Neural cell (in vitro differentiated cells): ENCODE data around the gene PRKCQ. TPM values are rescaled to one million over a fixed set of nuclear protein-coding genes. Genes with fewer than 3 reads are reported as not detected.

Experiments
- H2AFZ ChIP-seq: fragments of 200-600, 300-800 bp; sonication (generic), shearing (Covaris generic); 2 replicates; pipeline ENCODE4 v1.6.0; 2014; ENCODE audit warnings: low read depth, mild to moderate bottlenecking, antibody characterized with exemption, low read length, moderate library complexity
- H3F3A ChIP-seq: fragments of 200-600 bp; shearing (Covaris generic); 2 replicates; pipeline ENCODE4 v1.6.1; 2016; ENCODE audit warnings: mild to moderate bottlenecking, moderate library complexity, mixed read lengths, antibody characterized with exemption, low read length; ENCODE audit not compliant: insufficient read depth, poor library complexity, severe bottlenecking
- H3K27ac ChIP-seq: fragments of 200-600, 300-800 bp; sonication (generic), shearing (Covaris generic); 2 replicates; pipeline ENCODE4 v1.5.1; 2014; ENCODE audit warnings: mild to moderate bottlenecking, low read length, moderate library complexity
- H3K27me3 ChIP-seq: fragments of 300-800, 200-600 bp; sonication (generic), shearing (Covaris generic); 2 replicates; pipeline ENCODE4 v1.6.0; 2014; ENCODE audit warnings: mild to moderate bottlenecking, low read depth, low read length, moderate library complexity; ENCODE audit not compliant: insufficient read depth
- H3K36me3 ChIP-seq: fragments of 300-800, 200-600 bp; sonication (generic), shearing (Covaris generic); 2 replicates; pipeline ENCODE4 v1.5.1; 2014; ENCODE audit warnings: mild to moderate bottlenecking, antibody characterized with exemption, low read length, moderate library complexity; ENCODE audit not compliant: insufficient read depth
- H3K4me2 ChIP-seq: fragments of 300-800, 200-600 bp; sonication (generic), shearing (Covaris generic); 2 replicates; pipeline ENCODE4 v1.6.0; 2014; ENCODE audit warnings: mild to moderate bottlenecking, low read length
- H3K4me3 ChIP-seq: fragments of 300-800, 200-600 bp; sonication (generic), shearing (Covaris generic); 2 replicates; pipeline ENCODE4 v1.5.1; 2014; ENCODE audit warnings: mild to moderate bottlenecking, low read length, moderate library complexity
- H3K79me2 ChIP-seq: fragments of 200-600 bp; shearing (Covaris generic); replicated peaks from 2 replicates; pipeline ENCODE4 v1.6.0; 2014; ENCODE audit warnings: mild to moderate bottlenecking, low read length, moderate library complexity; ENCODE audit not compliant: insufficient read depth
- H3K9ac ChIP-seq: fragments of 300-800, 200-600 bp; sonication (generic), shearing (Covaris generic); 2 replicates; pipeline ENCODE4 v1.6.1; 2016; ENCODE audit warnings: mild to moderate bottlenecking, low read length, mixed read lengths
- H3K9me2 ChIP-seq: fragments of 200-600 bp; shearing (Covaris generic); 2 replicates; pipeline ENCODE4 v1.6.1; 2016; ENCODE audit warnings: mild to moderate bottlenecking, low read length, mixed read lengths; ENCODE audit not compliant: insufficient read depth
- H3K9me3 ChIP-seq: fragments of 200-600, 300-800 bp; sonication (generic), shearing (Covaris generic); 2 replicates; pipeline ENCODE4 v1.6.1; 2016; ENCODE audit warnings: mild to moderate bottlenecking, mixed run types, low read length, moderate library complexity, mixed read lengths
- H4K20me1 ChIP-seq: fragments of 200-600 bp; shearing (Covaris generic); 2 replicates; pipeline ENCODE4 v1.6.1; 2016; ENCODE audit warnings: mild to moderate bottlenecking, mixed run types; ENCODE audit not compliant: insufficient read depth
- CTCF ChIP-seq: fragments of 450-650 bp; IDR thresholded peaks from 2 replicates; pipeline ENCODE4 v1.5.1; 2014; ENCODE audit warnings: antibody characterized with exemption, mild to moderate bottlenecking, moderate library complexity; ENCODE audit not compliant: poor library complexity, severe bottlenecking
- EP300 ChIP-seq: fragments of 450-650 bp; conservative IDR thresholded peaks from 2 replicates; pipeline ENCODE4 v1.6.1; 2014; ENCODE audit warnings: antibody characterized with exemption, mild to moderate bottlenecking, moderate library complexity; ENCODE audit not compliant: poor library complexity, severe bottlenecking
- EZH2 ChIP-seq: fragments of 200-600, 300-800 bp; shearing (Covaris generic), sonication (generic); IDR thresholded peaks from 2 replicates; pipeline ENCODE4 v1.6.1; 2014; ENCODE audit warnings: antibody characterized with exemption, low read length, borderline replicate concordance, mild to moderate bottlenecking; ENCODE audit not compliant: insufficient read depth, poor library complexity, severe bottlenecking
- MXI1 ChIP-seq: fragments of 450-650 bp; conservative IDR thresholded peaks from 2 replicates; pipeline ENCODE4 v1.6.1; 2014; ENCODE audit warnings: antibody characterized with exemption, mild to moderate bottlenecking; ENCODE audit not compliant: poor library complexity, severe bottlenecking
- POLR2AphosphoS5 ChIP-seq: IDR thresholded peaks from 2 replicates; pipeline ENCODE4 v1.6.1; 2012
- RAD21 ChIP-seq: fragments of 450-650 bp; conservative IDR thresholded peaks from 2 replicates; pipeline ENCODE4 v1.6.1; 2014; ENCODE audit warnings: antibody characterized with exemption, mild to moderate bottlenecking, moderate library complexity
- REST ChIP-seq: IDR thresholded peaks from 2 replicates; pipeline ENCODE4 v1.6.1; 2012; ENCODE audit warnings: borderline replicate concordance
- SMC3 ChIP-seq: fragments of 450-650 bp; conservative IDR thresholded peaks from 2 replicates; pipeline ENCODE4 v1.6.1; 2014; ENCODE audit warnings: antibody characterized with exemption, mild to moderate bottlenecking, moderate library complexity; ENCODE audit not compliant: poor library complexity
- TAF1 ChIP-seq: IDR thresholded peaks from 2 replicates; pipeline ENCODE4 v1.6.1; 2012; ENCODE audit warnings: low read depth
- polyA plus RNA-seq: library from polyadenylated mRNA; depleted of rRNA; stranded (reverse); fragments of >200 nt; gene quantifications from 2 replicates; pipeline ENCODE4 v1.2.3, GENCODE V29; 2014

The PRKCQ gene
- polyA plus RNA-seq, 1 donor from 2014 or later, result 0.61 TPM

- no peak overlapping the region for H3K4me2 ChIP-seq
- H3K79me2 ChIP-seq, result no peaks in the 10 kb centered on the region
- H2AFZ ChIP-seq, result no peak overlapping the region
- H3F3A ChIP-seq, result no peaks in the 10 kb centered on the region
- TF ChIP-seq POLR2AphosphoS5 (no peak), SMC3 (no peak), CTCF (no peak)
- no peaks in the 10 kb centered on the region for H3K27me3 ChIP-seq
- no peaks in the 10 kb centered on the region for H3K36me3 ChIP-seq
- H3K9ac ChIP-seq, result no peak overlapping the region
- H3K27ac ChIP-seq, result no peak overlapping the region
- H3K9me3 ChIP-seq, result no peaks in the 10 kb centered on the region
- no peak overlapping the region for H3K4me3 ChIP-seq
- H3K9me2 ChIP-seq, result no peaks in the 10 kb centered on the region
- no peaks in the 10 kb centered on the region for H4K20me1 ChIP-seq
These were observed 65.9 kb downstream of the PRKCQ start for GRCh38 chr10:6514180-6514579.

- no peak overlapping the region for H3K9ac ChIP-seq
- no peaks in the 10 kb centered on the region for H3K79me2 ChIP-seq
- H4K20me1 ChIP-seq, result no peaks in the 10 kb centered on the region
- H3K4me2 ChIP-seq, result no peak overlapping the region
- no peak overlapping the region for H3K4me3 ChIP-seq
- H3K36me3 ChIP-seq, result no peaks in the 10 kb centered on the region
- TF ChIP-seq POLR2AphosphoS5 (no peak), SMC3 (no peak), RAD21 (no peak), CTCF (no peak), EP300 (no peak), MXI1 (no peak), EZH2 (no peak), REST (no peak), TAF1 (no peak)
- H2AFZ ChIP-seq, result no peak overlapping the region
- H3K9me2 ChIP-seq, result no peaks in the 10 kb centered on the region
- H3F3A ChIP-seq, result no peaks in the 10 kb centered on the region
- H3K27me3 ChIP-seq, result no peaks in the 10 kb centered on the region
- H3K27ac ChIP-seq, result no peak overlapping the region
- no peaks in the 10 kb centered on the region for H3K9me3 ChIP-seq
These were observed 66.6 kb downstream of the PRKCQ start for GRCh38 chr10:6513476-6513875.
